ENCODE measurements around the gene PITRM1. TPM values are rescaled to one million over a fixed set of nuclear protein-coding genes. Genes with fewer than 3 reads are reported as not detected.
A peak's percentile ranks its signal among the peaks of the same experiment; 100 is the strongest.

The PITRM1 gene
- total RNA-seq, 4 donors from 2014 or later: 78.6 to 102 (median 87.0) TPM

DNA sequence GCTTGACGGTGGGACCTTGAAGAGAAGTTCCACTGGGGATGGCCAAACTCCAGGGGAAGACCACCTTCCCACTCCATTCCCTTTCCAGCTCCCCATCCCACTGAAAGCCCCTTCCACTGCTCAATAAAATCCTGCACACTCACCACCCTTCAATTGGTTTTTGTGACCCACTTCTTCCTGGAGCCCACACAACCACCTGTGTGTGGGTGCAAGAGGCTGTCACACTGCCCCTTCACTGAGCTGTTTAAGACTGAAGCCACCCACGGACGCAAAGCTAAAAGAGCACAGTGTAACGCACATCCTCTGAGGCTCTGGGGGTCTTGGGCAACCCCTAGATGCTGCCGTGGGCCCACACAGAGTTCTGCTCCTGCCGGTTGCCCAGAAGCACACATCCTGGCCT is 12.8 kb upstream of the PITRM1 start:
- Histone ChIP-seq H3K27ac (no peak overlapping the region), H3K36me3 (no peaks in the 10 kb centered on the region), H3K9me3 (no peaks in the 10 kb centered on the region), H3K4me3 (no peak overlapping the region), H3K4me1 (no peaks in the 10 kb centered on the region), H3K27me3 (no peaks in the 10 kb centered on the region)
- WGBS, 2 donors (ENCODE audit: low coverage in 1 of 2): 90 to 100% methylated on average over 2 to 6 of the region's 6 CpGs
- no peak for ATAC-seq
- no peak for TF ChIP-seq POLR2AphosphoS5 (IDR thresholded peaks at IDR 0.05)
- TF ChIP-seq POLR2A (IDR thresholded peaks at IDR 0.05): no peak
- TF ChIP-seq, protein P1, sequence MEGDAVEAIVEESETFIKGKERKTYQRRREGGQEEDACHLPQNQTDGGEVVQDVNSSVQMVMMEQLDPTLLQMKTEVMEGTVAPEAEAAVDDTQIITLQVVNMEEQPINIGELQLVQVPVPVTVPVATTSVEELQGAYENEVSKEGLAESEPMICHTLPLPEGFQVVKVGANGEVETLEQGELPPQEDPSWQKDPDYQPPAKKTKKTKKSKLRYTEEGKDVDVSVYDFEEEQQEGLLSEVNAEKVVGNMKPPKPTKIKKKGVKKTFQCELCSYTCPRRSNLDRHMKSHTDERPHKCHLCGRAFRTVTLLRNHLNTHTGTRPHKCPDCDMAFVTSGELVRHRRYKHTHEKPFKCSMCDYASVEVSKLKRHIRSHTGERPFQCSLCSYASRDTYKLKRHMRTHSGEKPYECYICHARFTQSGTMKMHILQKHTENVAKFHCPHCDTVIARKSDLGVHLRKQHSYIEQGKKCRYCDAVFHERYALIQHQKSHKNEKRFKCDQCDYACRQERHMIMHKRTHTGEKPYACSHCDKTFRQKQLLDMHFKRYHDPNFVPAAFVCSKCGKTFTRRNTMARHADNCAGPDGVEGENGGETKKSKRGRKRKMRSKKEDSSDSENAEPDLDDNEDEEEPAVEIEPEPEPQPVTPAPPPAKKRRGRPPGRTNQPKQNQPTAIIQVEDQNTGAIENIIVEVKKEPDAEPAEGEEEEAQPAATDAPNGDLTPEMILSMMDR (IDR thresholded peaks at IDR 0.05): no peak
- no peak for TF ChIP-seq EP300 (IDR thresholded peaks at IDR 0.05)

DNA sequence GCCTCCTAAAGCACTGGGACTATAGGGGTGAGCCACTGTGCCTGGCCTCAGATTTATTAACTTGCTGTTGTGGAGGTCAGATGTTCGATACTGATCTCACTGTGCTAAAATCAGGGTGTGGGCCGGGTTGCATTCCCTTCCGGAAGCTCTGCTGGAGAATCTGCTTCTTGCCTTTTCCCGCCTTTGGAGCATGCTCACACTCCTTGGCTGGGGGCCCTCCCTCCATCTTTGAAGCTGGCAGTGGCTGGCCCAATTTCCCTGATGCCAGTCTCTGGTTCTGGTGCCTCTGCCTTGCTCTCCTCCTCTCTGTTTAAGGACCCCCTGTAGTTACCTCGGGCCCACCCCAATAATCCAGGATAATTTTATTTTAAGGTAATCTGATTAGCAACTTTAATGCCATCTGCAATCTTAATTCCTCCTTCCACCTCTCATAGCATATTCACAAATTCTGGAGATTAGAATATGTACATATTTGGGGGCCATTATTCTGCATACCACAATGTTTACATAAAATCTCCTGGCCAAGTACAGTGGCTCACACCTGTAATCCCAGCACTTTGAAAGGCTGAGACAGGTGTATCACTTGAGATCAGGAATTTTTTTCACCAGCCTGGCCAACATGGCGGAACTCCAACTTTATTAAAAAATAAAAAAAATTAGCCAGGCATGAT is 7.9 kb upstream of the PITRM1 start:
- Histone ChIP-seq H3K4me3 (no peak overlapping the region), H3K27me3 (no peaks in the 10 kb centered on the region), H3K4me1 (no peaks in the 10 kb centered on the region), H3K36me3 (no peaks in the 10 kb centered on the region), H3K27ac (no peak overlapping the region), H3K9me3 (no peaks in the 10 kb centered on the region)
- no peak for ATAC-seq
- WGBS, 2 donors (ENCODE audit: low coverage in 1 of 2): 92 to 94% methylated on average over 4 to 6 of the region's 6 CpGs
- TF ChIP-seq POLR2A (IDR thresholded peaks at IDR 0.05) (no peak), EP300 (IDR thresholded peaks at IDR 0.05) (no peak), POLR2AphosphoS5 (IDR thresholded peaks at IDR 0.05) (no peak)
- TF ChIP-seq, protein P1 (IDR thresholded peaks at IDR 0.05): no peak

DNA sequence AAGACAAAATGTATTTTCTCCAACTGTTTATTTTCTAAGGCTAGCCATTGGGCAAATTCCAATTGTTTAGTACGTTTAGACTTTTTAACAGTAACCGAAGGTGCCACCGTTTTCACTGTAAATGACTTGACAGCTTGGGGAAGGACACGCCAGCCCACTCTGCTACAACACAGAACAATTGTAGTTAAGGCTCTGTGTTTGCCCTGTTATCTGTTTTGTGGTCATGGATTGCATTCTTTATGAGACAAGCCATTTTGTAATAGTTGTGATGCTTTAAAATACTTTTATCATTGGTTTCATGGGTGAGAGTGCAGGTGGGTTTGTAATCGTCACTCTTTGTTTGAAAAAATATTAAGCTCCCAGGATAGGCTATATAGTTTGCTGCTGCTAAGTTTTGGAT is 6.6 kb upstream of the PITRM1 start:
- H3K9me3 ChIP-seq: no peaks in the 10 kb centered on the region
- TF ChIP-seq POLR2A (IDR thresholded peaks at IDR 0.05) (no peak), EP300 (IDR thresholded peaks at IDR 0.05) (no peak)
- WGBS, 2 donors (ENCODE audit: low coverage in 1 of 2): 81 to 86% methylated on average over 5 of the region's 5 CpGs
- H3K27ac ChIP-seq: no peak overlapping the region
- no peaks in the 10 kb centered on the region for H3K27me3 ChIP-seq
- ATAC-seq: no peak
- no peak overlapping the region for H3K4me3 ChIP-seq
- H3K4me1 ChIP-seq: no peaks in the 10 kb centered on the region
- no peaks in the 10 kb centered on the region for H3K36me3 ChIP-seq

DNA sequence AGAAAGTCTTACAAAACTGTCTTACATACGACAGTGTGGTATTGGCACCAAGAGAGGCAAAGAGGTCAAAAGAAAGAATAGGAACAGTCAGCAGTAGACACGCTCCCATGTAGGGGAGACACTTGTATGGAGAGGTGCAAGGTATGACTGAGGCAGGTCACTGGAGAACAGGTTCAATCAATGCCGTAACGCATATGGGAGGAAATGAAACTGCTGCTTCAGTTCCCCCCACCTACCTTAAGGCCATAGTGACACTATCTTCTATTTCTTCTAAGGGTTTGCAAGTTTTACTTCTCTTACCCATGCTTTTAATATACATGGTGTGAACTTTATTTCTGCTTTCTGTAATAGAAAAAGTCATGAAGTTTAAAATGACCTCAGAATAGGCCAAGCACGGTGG is 5.5 kb upstream of the PITRM1 start:
- Histone ChIP-seq H3K4me1 (peaks cover 0 to 7% (median 0%) of the 10 kb centered on the region in 3 donors), H3K4me3 (no peak overlapping the region), H3K9me3 (no peaks in the 10 kb centered on the region), H3K27me3 (no peaks in the 10 kb centered on the region), H3K27ac (no peak overlapping the region), H3K36me3 (no peaks in the 10 kb centered on the region)
- 93 to 95% methylated on average over 4 of the region's 5 CpGs for WGBS, 2 donors (ENCODE audit: low coverage in 1 of 2)
- no peak for ATAC-seq
- no peak for TF ChIP-seq EP300 (IDR thresholded peaks at IDR 0.05)
- TF ChIP-seq POLR2AphosphoS5 (IDR thresholded peaks at IDR 0.05): no peak
- no peak for TF ChIP-seq POLR2A (IDR thresholded peaks at IDR 0.05)
- TF ChIP-seq, protein P1 (IDR thresholded peaks at IDR 0.05): no peak

DNA sequence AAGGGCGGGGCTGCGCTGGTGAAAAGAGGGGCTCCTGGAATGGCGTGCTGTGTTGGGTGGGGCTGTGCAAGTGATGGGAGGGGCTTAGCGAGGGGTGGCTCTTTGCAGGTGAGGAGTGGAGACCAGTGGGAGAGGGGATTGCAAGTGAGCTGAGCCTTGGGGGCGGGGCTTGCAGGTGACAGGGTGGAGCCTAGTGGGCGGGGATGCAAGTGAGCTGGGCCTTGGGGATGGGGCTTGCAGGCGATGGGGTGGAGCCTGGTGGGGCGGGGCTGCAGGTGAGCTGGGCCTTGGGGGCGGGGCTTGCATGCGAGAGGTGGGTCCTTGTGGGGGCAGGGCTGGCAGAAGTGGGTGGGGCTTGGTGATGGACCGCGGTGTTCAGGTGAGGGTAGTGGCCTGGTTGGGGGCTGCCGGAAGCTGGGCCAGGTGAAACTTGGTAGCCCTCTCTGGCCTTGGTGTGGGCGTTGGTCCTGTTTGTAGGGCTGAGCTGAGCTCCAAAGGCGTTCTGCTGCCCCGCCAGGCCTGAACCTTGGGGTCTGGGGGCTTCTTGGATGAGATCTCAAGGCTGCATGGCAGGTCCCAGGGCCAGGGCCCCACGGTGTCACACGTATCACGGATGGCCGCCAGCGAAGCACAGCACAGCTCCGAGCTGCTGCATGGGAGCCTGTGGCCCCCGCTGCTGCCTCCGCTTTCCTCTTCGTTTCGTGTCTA is 743 bp upstream of the PITRM1 start:
- no peak for ATAC-seq
- peak overlapping the region in 3 of 4 donors; percentile 89 to 94 (median 89) for H3K27ac ChIP-seq
- H3K36me3 ChIP-seq: peaks cover 0 to 17% of the 10 kb centered on the region in 2 donors
- no peaks in the 10 kb centered on the region for H3K27me3 ChIP-seq
- H3K4me1 ChIP-seq: peaks cover 0 to 33% (median 10%) of the 10 kb centered on the region in 3 donors
- H3K9me3 ChIP-seq: no peaks in the 10 kb centered on the region
- TF ChIP-seq, protein P1 (IDR thresholded peaks at IDR 0.05): no peak
- TF ChIP-seq EP300 (IDR thresholded peaks at IDR 0.05): no peak
- no peak for TF ChIP-seq POLR2A (IDR thresholded peaks at IDR 0.05)
- no peak for TF ChIP-seq POLR2AphosphoS5 (IDR thresholded peaks at IDR 0.05)
- peak overlapping the region; percentile 4 to 90 for H3K4me3 ChIP-seq
- WGBS, 2 donors (ENCODE audit: low coverage in 1 of 2): 2 to 12% methylated on average over 6 of the region's 26 CpGs

All from gastroesophageal sphincter (tissue), 4 donors.